ENCODE results near the gene ECI1. TPM values are rescaled to one million over a fixed set of nuclear protein-coding genes. Genes with fewer than 3 reads are reported as not detected.

The ECI1 gene
- total RNA-seq, 1 donor from 2014 or later: 47.8 TPM

GRCh38 chr16:2196162-2196980 is 55.0 kb downstream of the ECI1 start, which contains the start of gene CASKIN1:
CASKIN1 (minus strand) TSS chr16:2196605; CDS start chr16:2196432, 173 bp downstream.
- no peak for DNase-seq (ENCODE audit: low spot score)

DNA sequence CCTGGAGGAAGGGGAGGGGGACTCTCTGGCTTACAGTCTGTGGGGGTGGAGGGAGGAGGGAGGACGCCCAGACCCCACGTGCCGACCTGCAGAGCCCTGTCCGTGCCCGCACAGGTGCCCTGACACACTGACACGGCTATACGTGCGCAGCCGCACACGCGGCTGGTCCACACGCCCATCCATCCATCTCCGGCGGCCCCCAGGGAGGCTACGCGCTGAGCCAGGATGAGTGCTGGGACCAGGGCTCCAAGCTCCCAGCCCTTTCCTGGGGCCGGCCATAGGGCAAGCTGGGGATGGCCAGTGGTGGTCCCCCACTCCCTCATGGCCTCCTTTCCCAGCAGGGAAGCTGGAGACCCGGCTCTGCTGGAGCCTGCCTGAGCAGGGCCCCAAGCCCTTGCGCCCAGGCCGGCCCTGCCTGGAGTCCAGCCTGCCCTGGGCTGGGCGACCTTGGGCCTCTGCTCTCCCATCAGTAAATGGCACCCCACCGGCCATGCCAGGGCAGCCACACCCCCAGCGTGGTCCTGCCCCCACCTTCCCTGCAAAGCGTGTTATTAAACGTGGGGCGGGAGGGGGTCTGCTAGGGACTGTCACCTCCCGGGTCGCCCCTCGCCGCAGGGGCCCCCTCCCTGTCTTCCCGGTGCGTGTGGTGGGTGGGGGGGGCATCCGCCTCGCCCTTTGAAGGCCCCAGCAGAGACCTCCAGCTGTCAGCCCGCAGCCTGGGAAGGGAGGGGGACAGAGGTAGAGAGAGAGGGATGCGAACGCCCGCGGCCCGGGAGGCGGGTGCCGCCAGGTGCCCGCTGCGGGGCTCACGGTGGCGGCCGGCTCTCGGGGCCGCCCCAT is 55.8 kb downstream of the ECI1 start:
- DNase-seq (ENCODE audit: low spot score): no peak

GRCh38 chr16:2194852-2195321 is 56.5 kb downstream of the ECI1 start:
- DNase-seq (ENCODE audit: low spot score): no peak

DNA sequence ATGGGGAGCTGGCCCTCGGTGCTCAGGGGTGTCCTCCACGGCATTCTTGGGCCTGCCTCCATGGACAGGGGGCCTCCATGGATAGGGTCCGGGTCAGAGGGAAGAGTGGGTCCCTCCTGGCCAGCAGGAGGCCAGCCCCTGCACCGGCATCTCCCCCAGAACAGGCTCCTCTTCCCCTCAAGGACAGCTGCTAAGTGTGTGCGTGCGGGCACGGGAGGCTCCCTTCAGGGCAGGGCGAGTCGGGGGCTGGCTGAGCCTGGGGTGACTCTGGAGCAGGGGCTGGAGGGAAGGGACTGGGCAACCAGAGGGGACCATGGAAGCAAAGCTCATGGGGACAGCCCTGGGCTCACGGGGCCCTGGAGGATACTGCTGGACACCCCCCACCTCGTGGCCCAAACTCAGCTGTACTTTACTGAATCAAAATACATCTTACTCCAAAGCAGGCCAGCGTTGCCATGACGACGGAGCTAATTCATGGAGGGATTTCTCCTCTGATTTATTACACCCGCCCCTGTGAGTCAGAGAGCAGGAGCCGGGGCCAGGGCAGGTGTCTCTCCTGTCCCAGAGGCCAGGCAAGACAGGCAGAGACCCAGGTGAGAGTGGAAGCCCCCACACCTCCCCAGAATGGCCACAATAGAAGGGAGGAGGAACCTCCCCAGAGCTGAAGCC is 57.1 kb downstream of the ECI1 start:
- DNase-seq (ENCODE audit: low spot score): no peak

DNA sequence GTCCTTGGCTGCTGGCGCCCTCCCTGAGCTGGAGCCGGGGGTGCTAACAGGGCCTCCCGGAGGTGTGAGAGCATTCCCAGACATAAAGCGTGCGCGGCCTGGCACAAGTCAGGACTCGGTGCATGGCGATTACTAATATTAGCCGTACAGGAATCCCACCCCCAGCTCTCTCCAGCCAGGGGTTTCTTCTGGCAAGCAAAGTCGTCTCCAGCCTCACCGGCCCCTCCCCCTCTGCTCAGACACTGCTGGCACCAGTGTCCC is 60.0 kb downstream of the ECI1 start:
- no peak for DNase-seq (ENCODE audit: low spot score)

DNA sequence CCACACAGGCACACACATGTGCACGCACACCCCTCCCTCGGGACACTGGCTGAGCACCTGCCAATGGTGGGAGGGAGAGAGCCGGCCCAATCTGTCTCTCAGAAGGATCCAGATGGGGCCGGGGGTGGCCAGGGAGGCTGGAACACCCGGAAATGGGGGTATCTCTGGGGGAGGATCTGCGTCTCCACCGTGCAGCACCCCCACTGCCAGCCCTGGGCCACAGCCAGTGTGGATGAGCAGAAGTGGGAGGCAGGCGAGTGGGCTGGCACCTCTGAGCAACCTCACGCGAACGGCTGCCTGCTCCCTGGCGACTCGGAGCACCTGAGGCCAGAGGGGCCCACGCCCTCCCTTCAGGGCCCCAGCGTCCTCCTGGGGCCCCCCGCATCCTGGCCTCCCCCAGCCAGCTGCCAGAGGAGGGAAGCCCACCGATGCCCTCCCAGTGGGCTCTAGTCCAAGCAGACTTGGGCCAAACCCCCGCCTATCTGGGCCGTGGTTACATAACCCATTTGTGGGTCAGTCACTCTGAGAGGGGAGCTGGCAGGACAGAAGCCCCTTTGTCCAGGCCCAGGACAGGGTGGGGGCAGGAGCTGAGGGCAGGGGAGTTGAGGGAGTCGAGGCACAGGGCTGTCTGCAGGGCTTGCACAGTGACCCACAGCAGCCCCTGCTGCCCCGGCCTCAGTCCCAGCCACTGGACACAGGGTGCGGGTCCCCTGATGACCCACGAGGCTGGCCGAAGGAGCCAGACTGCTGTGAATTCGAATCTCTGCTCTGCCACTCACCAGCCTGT is 60.5 kb downstream of the ECI1 start:
- DNase-seq (ENCODE audit: low spot score): no peak

DNA sequence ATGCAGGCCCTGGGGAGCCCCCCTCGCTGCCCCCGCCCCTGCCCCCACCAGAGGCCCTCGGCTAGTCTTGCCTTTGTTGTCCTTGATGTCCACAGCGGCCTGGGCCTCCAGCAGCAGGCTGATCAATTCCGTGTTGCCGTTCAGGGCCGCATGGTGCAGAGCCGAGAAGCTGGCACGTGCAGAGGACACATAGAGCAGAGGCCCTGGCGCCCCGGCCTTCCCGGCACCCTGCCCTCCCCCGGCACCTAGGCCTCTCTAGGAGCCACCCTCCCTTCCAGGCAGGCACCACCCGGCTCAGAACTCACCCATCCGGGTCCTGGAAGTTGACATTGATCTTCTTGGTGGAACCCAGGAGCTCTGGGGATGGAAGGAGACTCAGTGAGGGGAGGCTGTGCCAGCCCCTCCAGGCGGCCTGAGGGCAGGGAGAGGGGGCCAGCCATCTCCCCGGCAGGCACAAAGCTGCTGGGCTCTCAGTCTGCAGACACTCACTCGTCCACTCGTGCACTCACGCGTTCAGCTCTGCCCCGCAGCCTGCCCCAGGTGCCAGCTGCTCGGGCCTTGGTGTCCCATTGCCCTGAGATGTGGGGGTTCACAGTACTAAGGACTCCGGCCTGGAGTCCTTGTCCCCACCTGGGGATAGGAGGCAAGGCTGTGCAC is 61.3 kb downstream of the ECI1 start:
- no peak for DNase-seq (ENCODE audit: low spot score)

Other genes with a start within 250 kb of the ECI1 start
- gene ZNF598, start 241.8 kb downstream of the ECI1 start, total RNA-seq: 46.4 TPM
- not detected for gene NPW, start 231.8 kb downstream of the ECI1 start, total RNA-seq
- gene NHERF2, start 224.7 kb downstream of the ECI1 start, total RNA-seq: 106 TPM
- 11.8 TPM for gene NTHL1, start 203.8 kb downstream of the ECI1 start, total RNA-seq
- gene TSC2, start 203.6 kb downstream of the ECI1 start, total RNA-seq: 178 TPM
- 165 TPM for gene PKD1, start 115.7 kb downstream of the ECI1 start, total RNA-seq
- gene RAB26, start 103.0 kb downstream of the ECI1 start, total RNA-seq: 0.83 TPM
- gene TRAF7, start 95.8 kb downstream of the ECI1 start, total RNA-seq: 76.2 TPM
- gene CASKIN1, start 55.0 kb downstream of the ECI1 start, total RNA-seq: 0.05 TPM
- 37.0 TPM for gene MLST8, start 46.1 kb downstream of the ECI1 start, total RNA-seq
- gene BRICD5, start 40.7 kb downstream of the ECI1 start, total RNA-seq: 7.4 TPM
- gene PGP, start 36.7 kb downstream of the ECI1 start, total RNA-seq: 11.3 TPM
- 24.7 TPM for gene E4F1, start 28.0 kb downstream of the ECI1 start, total RNA-seq
- gene DNASE1L2, start 15.1 kb downstream of the ECI1 start, total RNA-seq: 1.5 TPM
- gene RNPS1, start 16.5 kb upstream of the ECI1 start, total RNA-seq: 178 TPM
- gene ABCA3, start 89.1 kb upstream of the ECI1 start, total RNA-seq: 10.4 TPM
- 7.8 TPM for gene CCNF, start 177.9 kb upstream of the ECI1 start, total RNA-seq
- gene TEDC2, start 208.5 kb upstream of the ECI1 start, total RNA-seq: 1.5 TPM
- gene NTN3, start 219.7 kb upstream of the ECI1 start, total RNA-seq: not detected
- gene TBC1D24, start 223.5 kb upstream of the ECI1 start, total RNA-seq: 6.5 TPM

Data from ureter (tissue), 1 donor.